NAMALWA (cell line): ENCODE results near the gene CALCOCO2.
"Not testable (repeated sequence)": the region's sequence is repeated elsewhere in the genome, so short reads cannot be mapped to it uniquely, and the experiment has no call there.

ENCODE experiments used
- DNase-seq: peaks from one replicate; pipeline ENCODE4 v3.0.0-alpha.2; 2015; ENCODE audit warnings: low spot score

CALCOCO2 gene

DNA sequence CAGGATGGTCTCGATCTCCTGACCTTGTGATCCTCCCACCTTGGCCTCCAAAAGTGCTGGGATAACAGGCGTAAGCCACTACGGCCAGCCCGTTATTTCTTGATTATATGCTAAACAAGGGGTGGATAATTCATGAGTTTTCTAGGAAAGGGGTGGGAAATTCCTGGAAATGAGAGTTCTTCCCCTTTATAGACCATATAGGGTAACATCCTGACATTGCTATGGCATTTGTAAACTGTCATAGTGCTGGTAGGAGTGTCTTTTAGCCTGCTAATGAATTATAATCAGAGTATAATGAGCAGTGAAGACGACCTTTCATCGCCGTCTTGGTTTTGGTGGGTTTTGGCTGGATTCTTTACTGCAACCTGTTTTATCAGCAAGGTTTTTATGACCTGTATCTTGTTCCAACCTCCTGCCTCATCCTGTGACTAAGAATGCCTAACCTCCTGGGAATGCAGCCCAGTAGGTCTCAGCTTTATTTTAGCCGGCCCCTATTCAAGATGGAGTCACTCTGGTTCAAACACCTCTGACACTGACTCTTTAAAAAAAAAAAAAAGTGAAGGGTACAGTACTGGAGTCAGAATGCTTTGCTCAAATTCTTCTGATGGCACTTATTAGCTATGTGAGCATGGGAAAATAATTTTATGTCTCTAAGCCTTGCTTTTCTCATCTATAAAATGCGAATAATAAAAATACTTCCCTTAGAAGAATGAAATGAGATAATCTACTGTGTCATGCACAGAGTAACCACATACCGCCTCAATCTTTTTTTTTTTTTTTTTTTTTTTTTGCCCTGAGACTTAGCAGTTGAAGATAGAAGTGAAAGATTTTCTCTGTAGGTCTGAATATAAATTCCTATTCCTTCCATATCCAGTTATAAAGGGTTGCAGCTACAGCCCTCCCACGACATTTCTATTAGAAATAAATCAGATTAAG lies 5.1 kb upstream of the CALCOCO2 start:
- no peak for DNase-seq

DNA sequence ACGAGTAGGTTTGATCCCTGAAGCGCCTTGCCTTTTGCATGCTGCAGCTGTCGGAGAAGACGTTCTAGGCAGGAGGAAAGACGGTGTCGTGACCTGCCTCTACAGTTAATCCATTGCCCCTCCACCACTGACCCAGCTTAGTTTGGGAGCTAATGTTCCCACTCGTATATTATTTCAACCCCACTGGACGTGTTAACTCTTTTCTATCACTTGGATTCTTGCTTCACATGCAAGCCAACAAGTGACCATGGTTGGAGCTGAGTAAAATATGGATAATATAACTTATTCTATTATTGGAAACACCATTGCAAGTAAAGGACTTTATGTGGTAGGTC lies 681 bp downstream of the CALCOCO2 start:
- DNase-seq: no peak

DNA sequence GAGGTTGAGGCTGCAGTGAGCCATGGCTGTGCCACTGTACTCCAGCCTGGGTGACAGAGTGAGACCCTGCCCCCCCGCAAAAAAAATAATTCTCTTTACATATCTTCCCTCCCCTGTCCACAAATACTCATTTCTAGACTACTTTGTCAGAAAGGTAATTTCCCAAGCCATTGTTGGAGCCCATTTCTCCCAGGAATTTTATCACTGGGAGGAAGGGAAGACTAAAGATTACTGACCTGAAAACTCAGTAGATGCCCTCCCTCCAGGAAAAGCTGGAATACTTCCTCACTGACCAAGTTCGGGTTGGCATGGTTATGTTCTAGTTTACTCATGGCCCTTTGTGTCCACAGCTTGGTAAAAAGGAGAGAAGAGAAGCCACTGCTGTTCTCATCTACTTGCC lies 4.1 kb downstream of the CALCOCO2 start:
- no peak for DNase-seq

DNA sequence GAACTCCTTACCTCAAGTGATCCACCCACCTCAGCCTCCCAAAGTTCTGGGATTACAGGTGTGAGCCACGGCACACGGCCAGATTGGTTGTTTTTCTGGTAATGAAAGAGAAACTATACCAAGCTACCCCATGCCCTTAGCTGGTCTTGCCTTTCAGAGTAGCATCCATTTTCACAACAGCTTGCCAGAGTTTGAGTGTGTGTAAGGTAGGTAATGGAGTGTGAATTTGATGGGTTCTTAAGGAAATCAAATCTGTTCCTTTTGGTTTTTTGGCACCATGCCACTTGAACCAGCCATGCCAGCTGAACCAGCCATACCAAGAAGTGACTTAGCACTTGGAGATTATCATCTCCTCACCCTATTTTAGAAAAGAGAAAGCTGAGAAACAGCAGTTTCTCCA lies 5.1 kb downstream of the CALCOCO2 start:
- no peak for DNase-seq

DNA sequence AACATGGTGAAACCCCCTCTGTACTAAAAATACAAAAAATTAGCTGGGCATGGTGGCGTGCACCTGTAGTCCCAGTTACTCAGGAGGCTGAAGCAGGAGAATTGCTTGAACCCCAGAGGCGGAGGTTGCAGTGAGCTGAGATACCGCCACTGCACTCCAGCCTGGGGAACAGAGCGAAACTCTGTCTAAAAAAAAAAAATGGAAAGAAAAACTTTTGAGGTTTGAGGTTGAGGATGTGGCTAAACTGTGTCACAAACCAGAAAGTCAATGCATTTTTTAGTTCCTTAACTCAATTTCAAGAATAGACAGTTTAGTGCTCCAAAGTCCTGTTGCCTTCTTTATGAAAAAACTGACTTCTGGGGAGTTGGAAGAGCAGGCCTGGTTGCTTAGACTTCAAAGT lies 6.6 kb downstream of the CALCOCO2 start:
- not testable (repeated sequence) for DNase-seq

DNA sequence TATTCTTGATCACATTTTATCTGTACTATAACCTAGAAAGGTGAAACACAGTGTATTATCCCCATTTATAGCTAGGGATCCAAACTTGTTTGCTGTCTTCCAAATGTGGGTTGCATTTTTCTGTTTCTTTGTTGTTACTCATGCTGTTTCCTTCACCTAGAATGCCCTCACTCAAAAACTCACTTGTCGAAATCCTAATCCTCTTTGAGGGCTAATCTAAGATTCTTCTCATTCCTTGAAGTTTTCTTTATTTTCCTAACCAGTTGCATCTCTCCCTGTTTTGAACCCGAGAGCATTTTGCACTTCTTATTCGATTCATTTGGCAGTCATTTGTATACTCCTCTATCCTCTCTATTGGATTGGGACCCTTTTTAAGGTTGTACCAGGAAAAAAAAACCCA lies 9.6 kb downstream of the CALCOCO2 start:
- DNase-seq: no peak

DNA sequence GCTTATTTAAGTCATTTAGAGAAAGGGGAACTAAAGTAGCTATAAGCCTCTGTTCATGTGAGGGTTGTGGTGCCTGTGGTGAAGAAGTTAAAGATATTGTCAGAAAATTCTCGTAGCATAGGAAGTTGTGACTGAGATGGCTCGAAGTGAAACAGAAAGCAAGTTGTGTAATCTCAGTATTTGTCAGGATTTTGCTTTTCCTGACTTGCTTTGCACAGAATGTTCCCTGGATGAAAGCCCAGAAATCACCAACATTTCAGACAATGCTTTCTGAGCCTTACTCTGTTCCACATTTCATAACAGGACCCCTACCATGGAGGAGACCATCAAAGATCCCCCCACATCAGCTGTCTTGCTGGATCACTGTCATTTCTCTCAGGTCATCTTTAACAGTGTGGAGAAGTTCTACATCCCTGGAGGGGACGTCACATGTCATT lies 10.6 kb downstream of the CALCOCO2 start:
- DNase-seq: peak; percentile 65

DNA sequence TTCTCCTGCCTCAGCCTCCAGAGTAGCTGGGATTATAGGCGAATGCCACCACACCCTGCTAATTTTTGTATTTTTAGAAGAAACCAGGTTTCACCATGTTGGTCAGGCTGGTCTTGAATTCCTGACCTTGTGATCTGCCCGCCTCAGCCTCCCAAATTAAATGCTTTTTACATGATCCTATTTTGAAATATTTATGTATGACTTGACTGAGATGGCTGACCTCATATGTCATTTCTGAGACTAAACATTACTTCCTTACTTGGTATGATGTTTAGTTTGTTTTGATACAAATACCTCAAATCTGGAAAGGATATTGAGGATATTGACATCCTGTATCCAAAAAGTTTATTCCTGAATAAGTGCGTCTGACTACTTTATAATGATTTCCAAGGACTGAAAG lies 11.9 kb downstream of the CALCOCO2 start:
- DNase-seq: no peak

DNA sequence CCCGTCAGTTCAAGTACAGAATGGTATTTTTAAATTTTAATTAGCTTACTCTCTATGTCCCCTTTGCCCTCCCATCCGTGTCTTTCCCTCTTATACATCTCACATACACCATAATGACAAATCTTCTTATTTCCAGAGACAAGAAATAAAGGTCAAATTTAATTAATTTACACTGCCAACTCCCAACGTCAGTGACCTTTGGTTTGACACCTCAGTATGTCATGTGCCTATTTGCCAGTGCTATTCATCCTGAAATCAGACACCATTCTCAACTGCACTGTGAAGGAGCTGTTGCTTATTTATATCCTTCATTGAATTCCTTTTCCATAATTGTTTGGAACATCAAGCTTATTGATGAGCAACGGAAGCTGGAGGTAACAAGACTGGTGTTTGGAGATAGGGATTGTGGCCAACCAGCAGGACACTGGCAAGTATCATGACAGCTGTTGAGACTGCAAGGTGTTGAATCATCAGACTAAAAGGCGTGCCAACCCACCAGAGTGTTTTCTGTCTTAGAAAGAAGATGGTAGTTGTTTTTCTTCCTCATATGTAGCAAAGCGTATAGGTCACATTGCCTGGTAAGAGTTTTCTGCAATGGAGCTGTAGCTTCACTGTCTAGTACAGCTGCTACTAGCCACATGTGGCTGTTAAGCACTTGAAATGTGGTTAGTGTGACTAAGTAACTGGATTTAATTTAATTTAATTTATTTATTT lies 12.5 kb downstream of the CALCOCO2 start:
- DNase-seq: no peak

DNA sequence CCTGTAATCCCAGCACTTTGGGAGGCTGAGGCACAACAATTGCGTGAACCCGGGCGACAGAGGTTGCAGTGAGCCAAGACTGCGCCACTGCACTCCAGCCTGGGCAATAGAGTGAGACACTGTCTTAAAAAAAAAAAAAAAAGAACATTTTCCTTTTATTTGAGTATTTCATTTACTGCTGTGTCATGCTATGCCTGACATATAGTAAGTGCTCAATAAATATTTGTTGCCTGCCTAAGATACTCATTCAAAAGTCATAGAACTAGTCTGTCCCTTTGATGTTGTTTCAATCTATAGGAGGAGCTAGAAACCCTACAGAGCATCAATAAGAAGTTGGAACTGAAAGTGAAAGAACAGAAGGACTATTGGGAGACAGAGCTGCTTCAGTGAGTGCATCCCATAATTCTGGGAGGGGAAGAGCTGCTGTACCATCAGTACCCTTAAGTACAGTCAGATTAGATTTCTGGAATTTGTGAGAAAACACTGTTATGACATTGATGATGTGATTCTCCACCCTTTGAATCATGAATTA lies 20.0 kb downstream of the CALCOCO2 start:
- no peak for DNase-seq

DNA sequence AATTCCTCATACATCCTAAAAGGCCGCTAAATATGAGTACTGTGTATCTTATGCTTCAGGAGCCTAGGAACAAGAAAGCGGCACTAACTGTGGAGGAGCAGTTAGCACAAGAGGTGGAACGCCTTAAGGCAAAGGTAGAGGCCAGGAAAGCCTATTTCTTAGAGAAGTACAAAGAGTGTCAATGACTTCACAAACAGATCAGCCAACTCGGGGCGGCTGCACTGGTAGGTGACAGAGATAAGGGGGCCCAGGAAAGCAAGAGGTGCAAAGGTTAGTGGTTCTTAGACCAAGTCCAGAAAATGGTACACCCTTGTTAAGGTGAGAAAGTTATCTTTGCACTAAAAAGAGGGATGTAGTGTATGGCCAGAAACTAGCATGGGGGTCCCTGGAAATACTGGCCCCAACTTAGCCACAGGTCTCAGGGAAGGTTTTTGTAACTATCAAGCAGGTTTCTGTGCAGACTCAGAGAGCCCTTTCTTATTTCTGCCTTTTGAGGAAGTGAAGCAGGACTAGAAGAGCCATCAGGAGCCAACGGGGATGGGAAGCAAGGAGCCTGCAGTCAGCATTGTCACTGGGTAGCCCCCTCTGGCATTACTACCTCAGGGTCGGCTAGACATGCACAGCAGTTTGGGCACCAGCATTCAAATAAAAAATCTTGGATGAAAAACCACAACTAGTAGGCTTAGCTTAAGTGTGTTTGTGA lies 24.1 kb downstream of the CALCOCO2 start:
- no peak for DNase-seq

DNA sequence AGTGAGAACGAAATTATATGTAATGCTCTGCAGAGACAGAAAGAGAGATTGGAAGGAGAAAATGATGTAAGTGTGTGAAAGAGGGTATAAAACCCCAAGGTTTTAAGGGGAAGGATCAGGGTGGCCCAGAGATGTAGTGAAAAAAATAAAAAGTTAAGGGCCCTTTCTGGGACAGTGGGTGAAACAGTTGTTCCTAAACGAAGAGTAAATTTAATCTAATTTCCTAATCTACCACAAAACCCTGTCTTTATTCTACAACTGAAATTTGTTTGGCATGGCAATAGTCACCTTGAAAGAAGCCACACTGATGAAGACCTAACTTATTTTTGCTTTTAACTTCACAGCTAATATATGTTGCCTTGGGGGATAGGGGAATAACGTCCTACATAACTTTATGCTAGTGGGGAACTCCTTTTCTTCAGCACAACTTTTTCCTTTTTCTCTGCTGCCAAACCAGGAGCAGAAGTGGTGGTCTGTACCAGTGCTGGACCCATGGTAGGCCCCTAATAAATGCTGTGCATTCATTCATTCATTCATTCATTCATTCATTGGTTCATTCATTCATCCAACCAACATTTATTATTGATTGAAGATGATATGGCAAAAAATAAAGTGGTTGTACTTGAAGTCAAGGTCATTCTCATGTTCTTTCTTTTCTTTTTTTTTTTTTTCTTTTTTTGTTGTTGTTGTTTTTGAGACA lies 25.4 kb downstream of the CALCOCO2 start:
- no peak for DNase-seq

DNA sequence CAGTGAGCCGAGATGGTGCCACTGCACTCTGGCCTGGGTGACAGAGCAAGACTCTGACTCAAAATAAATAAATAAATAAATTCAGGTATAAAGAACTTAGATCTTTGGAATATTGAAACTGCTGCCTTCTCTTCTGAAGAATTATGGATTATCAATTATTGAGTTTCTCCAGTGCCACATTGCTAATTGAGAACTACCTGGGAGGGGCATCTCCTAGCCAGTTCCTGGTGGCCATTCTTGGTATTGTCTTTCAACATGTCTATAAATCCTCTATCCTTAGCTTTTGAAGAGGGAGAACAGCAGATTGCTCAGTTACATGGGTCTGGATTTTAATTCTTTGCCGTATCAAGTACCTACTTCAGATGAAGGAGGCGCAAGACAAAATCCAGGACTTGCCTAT lies 29.2 kb downstream of the CALCOCO2 start:
- no peak for DNase-seq

DNA sequence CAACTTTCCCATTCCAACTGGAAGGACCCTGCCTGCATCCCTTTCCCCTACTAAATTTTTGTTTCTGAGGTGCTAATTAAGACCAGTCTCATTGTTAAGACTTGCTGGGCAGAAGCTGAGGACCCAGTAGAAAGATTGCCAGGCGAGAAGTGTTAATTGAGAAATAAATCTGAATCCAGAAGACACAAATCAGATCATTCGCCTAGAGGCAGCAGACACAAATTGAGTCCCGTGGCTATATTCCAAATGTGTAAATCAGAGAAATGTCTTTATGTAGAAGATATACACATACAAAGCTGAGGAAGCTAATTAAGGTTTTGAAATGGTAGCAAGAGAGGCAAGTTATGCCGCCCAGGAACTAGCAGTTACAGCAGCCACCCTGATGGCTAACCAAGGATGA lies 29.6 kb downstream of the CALCOCO2 start:
- no peak for DNase-seq

DNA sequence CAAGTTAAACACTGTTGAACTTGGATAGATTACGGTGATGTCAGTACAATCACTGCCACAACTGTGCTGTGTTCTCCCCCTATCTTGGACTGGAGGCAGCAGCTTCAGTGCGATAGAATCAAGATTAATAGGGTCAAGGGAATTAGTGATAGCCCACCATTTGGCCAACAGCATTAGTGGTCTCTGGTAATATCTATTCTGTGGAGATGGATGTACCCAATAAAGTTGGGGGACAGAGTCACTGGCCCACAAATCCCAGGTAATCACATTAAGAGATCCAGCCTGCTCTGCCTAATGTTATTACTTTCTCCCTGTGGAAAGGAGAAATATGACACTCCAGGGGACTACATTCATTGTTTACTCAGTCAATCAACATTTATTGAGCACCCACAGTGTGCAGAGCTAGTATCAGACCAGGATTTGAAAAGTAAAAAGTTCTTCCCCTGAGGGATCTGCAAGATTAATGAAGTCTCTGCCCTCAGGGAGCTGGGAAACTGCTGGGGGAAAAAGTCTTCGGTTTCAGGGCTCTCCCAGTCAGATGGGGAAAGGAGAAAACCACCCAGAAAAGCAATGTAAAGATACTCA lies 38.2 kb downstream of the CALCOCO2 start:
- no peak for DNase-seq

DNA sequence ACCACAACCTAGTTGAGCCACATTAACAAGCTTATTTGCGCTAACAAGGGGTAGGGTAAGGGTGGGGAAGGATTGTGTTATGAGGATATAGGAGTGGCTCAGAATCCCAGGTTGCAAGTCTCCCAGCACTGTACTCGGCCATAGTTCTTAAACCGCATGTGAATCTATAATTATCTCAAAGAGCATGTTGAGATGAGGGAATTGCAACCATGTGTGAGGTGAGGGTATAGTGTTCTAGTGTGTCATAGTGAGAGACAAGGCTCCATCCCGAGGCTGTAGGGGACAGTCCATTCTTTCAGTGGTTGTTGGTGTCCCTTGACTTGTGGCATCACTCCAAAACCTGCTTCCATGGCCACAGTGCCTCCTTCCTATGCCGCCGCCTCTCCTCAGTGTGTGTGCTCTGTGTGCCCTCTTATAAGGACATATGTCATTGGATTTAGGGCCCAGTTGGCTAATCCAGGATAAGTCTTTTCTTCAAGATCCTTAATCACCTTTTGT lies 39.0 kb downstream of the CALCOCO2 start:
- no peak for DNase-seq

DNA sequence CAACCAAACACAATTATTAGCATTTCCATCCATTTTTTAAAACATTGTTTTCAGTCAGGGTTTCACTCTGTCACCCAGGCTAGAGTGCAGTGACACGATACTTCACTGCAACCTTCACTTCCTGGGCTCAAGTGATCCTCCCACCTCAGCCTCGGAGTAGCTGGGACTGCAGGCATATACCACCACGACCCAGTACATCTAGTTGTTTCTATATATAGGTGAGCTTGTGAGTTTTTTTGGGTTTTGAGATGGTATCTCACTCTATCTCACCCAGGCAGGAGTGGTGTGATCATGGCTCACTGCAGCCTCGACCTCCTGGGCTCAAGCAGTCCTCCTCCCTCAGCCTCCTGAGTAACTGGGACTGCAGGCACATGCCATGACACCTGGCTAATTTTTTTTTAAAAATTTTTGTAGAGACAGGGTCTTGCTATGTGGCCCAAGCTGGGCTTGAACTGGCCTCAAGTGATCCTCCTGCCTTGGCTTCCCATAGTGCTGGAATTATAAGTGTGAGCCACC lies 40.3 kb downstream of the CALCOCO2 start:
- DNase-seq: no peak

DNA sequence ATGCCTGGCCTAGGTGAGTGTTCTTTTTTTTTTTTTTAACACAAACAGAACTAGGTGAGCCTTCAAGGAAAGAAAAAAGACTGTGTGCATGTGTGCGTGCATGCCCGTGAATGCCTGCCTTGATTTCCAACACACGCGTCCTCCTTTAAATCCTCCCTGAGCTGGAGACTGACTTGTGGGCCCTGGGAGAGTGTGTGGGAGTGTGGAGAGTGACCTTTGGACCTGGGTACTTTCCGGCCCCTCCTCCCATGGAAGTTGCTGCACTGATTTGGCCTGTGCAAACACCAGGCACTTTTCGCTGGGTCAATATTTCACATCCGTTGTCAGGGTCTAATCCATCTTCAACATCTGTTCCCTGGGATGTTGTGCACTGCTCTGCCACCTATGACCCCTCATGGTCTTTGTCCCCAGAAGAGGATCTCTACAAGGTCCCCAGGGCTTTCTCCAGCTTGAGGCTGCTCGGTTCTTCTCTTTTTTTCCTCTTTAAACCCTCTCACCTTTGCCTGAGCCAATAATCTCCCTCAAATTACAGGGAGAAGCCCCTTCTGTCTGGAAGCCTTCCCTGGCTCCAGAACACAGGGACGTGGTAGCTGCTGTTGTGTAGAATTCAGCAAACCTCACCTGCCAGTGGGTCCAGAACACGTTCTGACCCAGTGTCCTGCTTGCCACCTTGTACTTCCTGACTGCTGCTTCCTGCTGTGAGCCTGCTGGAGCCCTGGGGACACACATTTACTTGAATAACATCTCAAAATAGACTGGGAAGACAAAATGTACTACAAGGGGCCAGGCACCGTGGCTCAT lies 40.9 kb downstream of the CALCOCO2 start:
- no peak for DNase-seq

DNA sequence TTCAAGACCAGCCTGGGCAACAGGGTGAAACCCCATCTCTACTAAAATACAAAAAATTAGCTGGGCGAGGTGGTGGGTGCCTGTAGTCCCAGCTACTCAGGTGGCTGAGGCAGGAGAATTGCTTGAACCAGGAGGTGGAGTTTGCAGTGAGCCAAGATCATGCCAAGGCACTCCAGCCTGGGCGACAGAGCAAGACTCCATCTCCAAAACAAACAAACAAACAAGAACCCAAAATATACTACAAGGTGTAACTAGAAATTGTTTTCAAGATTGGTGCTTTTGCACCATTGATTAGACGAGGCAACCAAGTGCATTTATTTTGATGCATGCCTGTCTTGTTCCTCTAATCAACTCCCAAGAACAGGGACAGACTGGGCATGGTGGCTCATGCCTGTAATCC lies 41.6 kb downstream of the CALCOCO2 start:
- not testable (repeated sequence) for DNase-seq

DNA sequence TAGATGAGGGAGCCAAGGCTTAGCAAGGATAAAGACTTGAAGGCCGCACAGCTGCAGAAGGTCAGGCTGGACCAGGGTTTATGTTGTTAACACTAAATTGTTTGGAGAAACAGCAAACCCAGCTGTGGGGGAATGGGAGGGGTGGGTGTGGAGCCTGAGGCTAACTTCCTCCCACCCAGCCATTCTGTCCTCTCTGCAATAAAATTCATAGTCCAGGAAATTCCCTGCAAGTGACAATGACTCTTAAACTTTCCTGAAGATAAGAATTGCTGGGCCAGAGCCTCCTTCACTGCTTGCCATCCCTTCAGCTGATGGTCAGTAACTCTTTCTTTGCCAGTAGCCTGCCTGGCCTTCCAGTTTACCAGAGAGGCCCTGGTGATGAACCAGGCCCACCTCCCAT lies 42.4 kb downstream of the CALCOCO2 start:
- DNase-seq: no peak
